GM06990 (cell line): ENCODE data around the gene SV2C.

Experiments
- DNase-seq: peaks from one replicate; pipeline ENCODE4 v3.0.0-alpha.2; 2011; ENCODE audit not compliant: insufficient read length; ENCODE audit errors: extremely low read depth
- H3K27me3 ChIP-seq: replicated peaks from 2 replicates; pipeline ENCODE4 v1.6.0; 2011; ENCODE audit warnings: low read length; ENCODE audit not compliant: control insufficient read depth, insufficient read depth
- H3K36me3 ChIP-seq: 2 replicates; pipeline ENCODE4 v1.5.1; 2011; ENCODE audit warnings: low read length; ENCODE audit not compliant: control insufficient read depth, insufficient read depth
- H3K4me3 ChIP-seq: replicated peaks from 2 replicates; pipeline ENCODE4 v1.5.1; 2011; ENCODE audit warnings: low read depth, mild to moderate bottlenecking, control low read depth, low read length
- CTCF ChIP-seq: IDR thresholded peaks from 2 replicates; pipeline ENCODE4 v1.5.1; 2011; ENCODE audit warnings: low read length, control low read depth, mild to moderate bottlenecking, inconsistent platforms; ENCODE audit not compliant: insufficient read depth, poor library complexity, severe bottlenecking

The SV2C gene

GRCh38 chr5:76245590-76245989, 162.4 kb downstream of the SV2C start:
- H3K36me3 ChIP-seq = no peaks in the 10 kb centered on the region
- DNase-seq = no peak
- H3K27me3 ChIP-seq = no peaks in the 10 kb centered on the region
- no peak overlapping the region for H3K4me3 ChIP-seq
- no peak for TF ChIP-seq CTCF

GRCh38 chr5:76249621-76250020, 166.4 kb downstream of the SV2C start:
- DNase-seq = no peak
- TF ChIP-seq CTCF = no peak
- Histone ChIP-seq H3K27me3 (no peaks in the 10 kb centered on the region), H3K4me3 (no peak overlapping the region), H3K36me3 (no peaks in the 10 kb centered on the region)

- no peak for DNase-seq
- Histone ChIP-seq H3K4me3 (no peak overlapping the region), H3K36me3 (no peaks in the 10 kb centered on the region), H3K27me3 (no peaks in the 10 kb centered on the region)
- no peak for TF ChIP-seq CTCF
Observed at GRCh38 chr5:76250463-76250862, 167.3 kb downstream of the SV2C start.

GRCh38 chr5:76251656-76252055, 168.5 kb downstream of the SV2C start:
- Histone ChIP-seq H3K27me3 (no peaks in the 10 kb centered on the region), H3K4me3 (no peak overlapping the region), H3K36me3 (no peaks in the 10 kb centered on the region)
- no peak for TF ChIP-seq CTCF
- DNase-seq = no peak

GRCh38 chr5:76252437-76252836, 169.3 kb downstream of the SV2C start:
- no peaks in the 10 kb centered on the region for H3K27me3 ChIP-seq
- no peak for DNase-seq
- no peak for TF ChIP-seq CTCF
- no peak overlapping the region for H3K4me3 ChIP-seq
- H3K36me3 ChIP-seq = no peaks in the 10 kb centered on the region
